Measurements from ENCODE around the gene GPHN.

The GPHN gene

DNA sequence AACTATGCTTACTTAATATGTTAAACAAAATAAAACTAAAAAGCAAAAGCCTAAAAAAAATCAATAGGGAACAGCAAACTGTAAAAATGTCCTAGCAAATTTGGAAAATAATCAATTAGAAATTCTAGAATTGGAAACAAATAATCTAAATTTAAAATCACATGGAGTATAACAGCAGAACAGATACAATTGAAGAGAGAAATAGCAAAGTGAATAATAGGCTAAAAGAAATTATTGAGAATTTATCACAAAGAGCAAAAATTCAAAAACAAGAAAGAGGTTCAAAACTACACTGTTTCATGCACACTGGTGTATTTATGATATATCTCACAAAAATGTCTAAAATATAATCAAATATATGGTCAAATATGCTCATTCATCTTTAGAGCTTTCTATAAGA is 231.9 kb downstream of the GPHN start:
- no peak overlapping the region for H3K4me3 ChIP-seq (ENCODE audit: low read length)
- no peaks in the 10 kb centered on the region for H3K4me1 ChIP-seq (ENCODE audit: control insufficient read depth, low read depth, low read length)
- H3K27me3 ChIP-seq (ENCODE audit: control insufficient read depth, insufficient read depth, low read length): no peaks in the 10 kb centered on the region
- peaks cover 6% of the 10 kb centered on the region for H3K9me3 ChIP-seq (ENCODE audit: control insufficient read depth, low read depth, low read length)
- H3K27ac ChIP-seq (ENCODE audit: low read length): no peak overlapping the region
- no peak overlapping the region for H3K9ac ChIP-seq (ENCODE audit: low read length)
- no peaks in the 10 kb centered on the region for H3K36me3 ChIP-seq (ENCODE audit: control insufficient read depth, low read depth, low read length)

DNA sequence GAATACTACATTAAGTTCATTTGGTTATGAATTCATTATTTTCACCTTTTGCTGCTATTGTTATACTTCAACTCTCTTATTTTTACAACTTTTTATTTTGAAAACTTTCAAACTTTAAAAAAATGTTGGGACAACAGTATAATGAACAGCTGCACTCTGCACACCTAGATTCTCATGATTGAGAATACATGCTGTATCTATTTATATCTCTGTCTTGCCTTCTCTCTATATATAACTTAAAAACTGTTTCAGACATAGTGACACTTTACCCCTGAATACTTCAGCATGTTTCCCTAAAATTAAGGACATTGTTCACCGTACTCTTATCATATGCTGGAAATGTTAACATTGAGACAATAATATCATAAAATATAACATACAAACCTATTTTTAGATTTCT is 237.1 kb downstream of the GPHN start:
- Histone ChIP-seq H3K4me1 (ENCODE audit: control insufficient read depth, low read depth, low read length) (no peaks in the 10 kb centered on the region), H3K27me3 (ENCODE audit: control insufficient read depth, insufficient read depth, low read length) (no peaks in the 10 kb centered on the region), H3K36me3 (ENCODE audit: control insufficient read depth, low read depth, low read length) (no peaks in the 10 kb centered on the region), H3K4me3 (ENCODE audit: low read length) (no peak overlapping the region), H3K9ac (ENCODE audit: low read length) (no peak overlapping the region), H3K27ac (ENCODE audit: low read length) (no peak overlapping the region), H3K9me3 (ENCODE audit: control insufficient read depth, low read depth, low read length) (peaks cover under 1% of the 10 kb centered on the region)

DNA sequence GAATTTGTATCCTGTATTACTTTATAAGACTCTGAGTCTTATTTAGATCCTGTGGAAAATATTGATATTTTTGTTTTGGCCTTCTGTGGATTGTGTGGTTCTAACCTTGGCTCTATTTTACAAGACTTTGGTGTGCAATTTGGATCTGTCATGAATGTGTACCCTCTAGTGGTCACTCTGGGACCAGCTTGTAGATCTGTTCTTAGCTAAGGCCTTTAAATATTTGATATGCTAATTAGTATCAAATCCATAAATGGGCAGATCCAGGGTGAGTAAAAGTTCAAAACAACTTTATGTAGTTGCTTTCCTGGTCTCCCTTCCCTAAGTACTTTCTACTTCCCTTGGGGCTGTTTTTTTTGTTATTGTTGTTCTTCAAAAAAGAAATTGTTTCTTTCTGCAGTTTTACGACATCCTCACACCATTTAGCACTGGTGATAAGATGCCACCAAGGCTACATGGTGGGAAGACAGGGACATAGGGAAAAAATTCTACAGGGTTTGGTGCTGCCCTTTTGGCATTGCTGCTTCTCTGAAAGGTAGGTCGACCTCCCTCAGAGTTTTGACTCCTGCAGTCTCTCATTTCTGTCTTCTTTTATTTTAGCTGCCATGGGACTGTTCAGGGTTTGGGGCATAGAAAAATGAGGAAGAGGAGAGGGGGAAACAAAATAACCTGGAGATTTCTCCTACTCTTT is 238.5 kb downstream of the GPHN start:
- Histone ChIP-seq H3K36me3 (ENCODE audit: control insufficient read depth, low read depth, low read length) (no peaks in the 10 kb centered on the region), H3K4me3 (ENCODE audit: low read length) (no peak overlapping the region), H3K4me1 (ENCODE audit: control insufficient read depth, low read depth, low read length) (no peaks in the 10 kb centered on the region), H3K27ac (ENCODE audit: low read length) (no peak overlapping the region), H3K9me3 (ENCODE audit: control insufficient read depth, low read depth, low read length) (no peaks in the 10 kb centered on the region), H3K27me3 (ENCODE audit: control insufficient read depth, insufficient read depth, low read length) (no peaks in the 10 kb centered on the region), H3K9ac (ENCODE audit: low read length) (no peak overlapping the region)

GRCh38 chr14:66752109-66752508 is 244.2 kb downstream of the GPHN start:
- no peak overlapping the region for H3K4me3 ChIP-seq (ENCODE audit: low read length)
- no peak overlapping the region for H3K9ac ChIP-seq (ENCODE audit: low read length)
- H3K9me3 ChIP-seq (ENCODE audit: control insufficient read depth, low read depth, low read length): no peaks in the 10 kb centered on the region
- H3K27me3 ChIP-seq (ENCODE audit: control insufficient read depth, insufficient read depth, low read length): no peaks in the 10 kb centered on the region
- H3K4me1 ChIP-seq (ENCODE audit: control insufficient read depth, low read depth, low read length): no peaks in the 10 kb centered on the region
- H3K36me3 ChIP-seq (ENCODE audit: control insufficient read depth, low read depth, low read length): no peaks in the 10 kb centered on the region
- no peak overlapping the region for H3K27ac ChIP-seq (ENCODE audit: low read length)

DNA sequence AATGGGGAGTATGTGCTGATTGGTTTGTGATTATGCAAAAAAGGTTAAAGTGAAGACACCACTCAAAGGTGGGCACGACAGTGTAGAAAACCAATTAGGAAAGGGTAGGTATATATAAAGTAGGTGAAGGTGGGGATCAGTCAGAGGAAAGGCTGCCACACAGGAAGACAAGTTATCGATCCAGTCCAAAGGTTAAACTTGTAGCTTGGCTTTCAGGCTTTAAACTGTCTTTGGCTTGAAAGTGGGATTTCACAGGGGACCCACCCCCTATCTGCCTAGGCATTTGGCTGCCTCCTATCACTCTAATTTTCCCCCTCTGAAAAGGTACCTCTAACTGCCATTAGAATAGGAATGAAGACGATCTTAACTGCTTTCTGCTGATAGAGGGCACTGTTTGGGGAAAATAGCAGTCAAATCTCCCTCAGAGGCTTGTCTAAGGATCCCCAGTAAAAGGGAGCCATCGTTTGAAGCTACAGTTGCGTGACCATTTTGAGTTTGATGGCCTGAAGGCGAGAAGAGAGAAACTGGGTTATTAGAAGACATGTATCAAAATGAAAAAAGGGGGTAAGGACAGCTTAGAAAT is 250.2 kb downstream of the GPHN start:
- Histone ChIP-seq H3K36me3 (ENCODE audit: control insufficient read depth, low read depth, low read length) (no peaks in the 10 kb centered on the region), H3K9ac (ENCODE audit: low read length) (no peak overlapping the region), H3K9me3 (ENCODE audit: control insufficient read depth, low read depth, low read length) (no peaks in the 10 kb centered on the region), H3K4me3 (ENCODE audit: low read length) (no peak overlapping the region), H3K27me3 (ENCODE audit: control insufficient read depth, insufficient read depth, low read length) (no peaks in the 10 kb centered on the region), H3K27ac (ENCODE audit: low read length) (no peak overlapping the region), H3K4me1 (ENCODE audit: control insufficient read depth, low read depth, low read length) (no peaks in the 10 kb centered on the region)

- Histone ChIP-seq H3K27me3 (ENCODE audit: control insufficient read depth, insufficient read depth, low read length) (no peaks in the 10 kb centered on the region), H3K36me3 (ENCODE audit: control insufficient read depth, low read depth, low read length) (no peaks in the 10 kb centered on the region), H3K27ac (ENCODE audit: low read length) (no peak overlapping the region), H3K4me3 (ENCODE audit: low read length) (no peak overlapping the region), H3K9ac (ENCODE audit: low read length) (no peak overlapping the region), H3K4me1 (ENCODE audit: control insufficient read depth, low read depth, low read length) (no peaks in the 10 kb centered on the region), H3K9me3 (ENCODE audit: control insufficient read depth, low read depth, low read length) (no peaks in the 10 kb centered on the region)
Measured at GRCh38 chr14:66772146-66772545, 264.2 kb downstream of the GPHN start.

- no peaks in the 10 kb centered on the region for H3K4me1 ChIP-seq (ENCODE audit: control insufficient read depth, low read depth, low read length)
- H3K4me3 ChIP-seq (ENCODE audit: low read length): no peak overlapping the region
- H3K27me3 ChIP-seq (ENCODE audit: control insufficient read depth, insufficient read depth, low read length): no peaks in the 10 kb centered on the region
- no peak overlapping the region for H3K9ac ChIP-seq (ENCODE audit: low read length)
- no peaks in the 10 kb centered on the region for H3K9me3 ChIP-seq (ENCODE audit: control insufficient read depth, low read depth, low read length)
- H3K27ac ChIP-seq (ENCODE audit: low read length): no peak overlapping the region
- H3K36me3 ChIP-seq (ENCODE audit: control insufficient read depth, low read depth, low read length): no peaks in the 10 kb centered on the region
Measured at GRCh38 chr14:66782853-66783252, 274.9 kb downstream of the GPHN start.

- no peaks in the 10 kb centered on the region for H3K27me3 ChIP-seq (ENCODE audit: control insufficient read depth, insufficient read depth, low read length)
- no peaks in the 10 kb centered on the region for H3K4me1 ChIP-seq (ENCODE audit: control insufficient read depth, low read depth, low read length)
- H3K9ac ChIP-seq (ENCODE audit: low read length): no peak overlapping the region
- H3K36me3 ChIP-seq (ENCODE audit: control insufficient read depth, low read depth, low read length): no peaks in the 10 kb centered on the region
- H3K9me3 ChIP-seq (ENCODE audit: control insufficient read depth, low read depth, low read length): peaks cover 21% of the 10 kb centered on the region
- H3K4me3 ChIP-seq (ENCODE audit: low read length): no peak overlapping the region
- H3K27ac ChIP-seq (ENCODE audit: low read length): no peak overlapping the region
Measured at GRCh38 chr14:66790101-66790500, 282.2 kb downstream of the GPHN start.

DNA sequence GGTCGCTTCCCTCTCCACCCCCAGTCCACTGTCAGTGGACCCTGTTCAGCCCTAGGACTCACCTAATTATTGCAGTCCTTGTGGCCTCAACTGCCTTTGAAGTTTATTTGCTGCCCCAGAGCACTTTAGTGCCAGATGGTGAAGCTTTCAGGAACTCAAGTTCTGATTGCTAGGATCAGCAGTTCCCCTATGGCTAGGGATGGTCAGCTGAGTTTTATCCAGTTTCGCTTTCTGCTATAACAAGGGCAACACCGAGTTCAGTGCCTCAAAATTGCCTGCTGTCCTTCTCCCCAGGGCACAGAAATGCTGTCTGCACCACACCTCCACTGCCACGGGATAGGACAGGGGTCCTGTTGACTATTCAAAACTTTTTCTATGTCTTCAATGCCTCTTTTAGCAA is 295.0 kb downstream of the GPHN start:
- H3K36me3 ChIP-seq (ENCODE audit: control insufficient read depth, low read depth, low read length): no peaks in the 10 kb centered on the region
- no peak overlapping the region for H3K27ac ChIP-seq (ENCODE audit: low read length)
- H3K4me1 ChIP-seq (ENCODE audit: control insufficient read depth, low read depth, low read length): no peaks in the 10 kb centered on the region
- H3K9ac ChIP-seq (ENCODE audit: low read length): no peak overlapping the region
- peaks cover 6% of the 10 kb centered on the region for H3K9me3 ChIP-seq (ENCODE audit: control insufficient read depth, low read depth, low read length)
- no peaks in the 10 kb centered on the region for H3K27me3 ChIP-seq (ENCODE audit: control insufficient read depth, insufficient read depth, low read length)
- no peak overlapping the region for H3K4me3 ChIP-seq (ENCODE audit: low read length)

DNA sequence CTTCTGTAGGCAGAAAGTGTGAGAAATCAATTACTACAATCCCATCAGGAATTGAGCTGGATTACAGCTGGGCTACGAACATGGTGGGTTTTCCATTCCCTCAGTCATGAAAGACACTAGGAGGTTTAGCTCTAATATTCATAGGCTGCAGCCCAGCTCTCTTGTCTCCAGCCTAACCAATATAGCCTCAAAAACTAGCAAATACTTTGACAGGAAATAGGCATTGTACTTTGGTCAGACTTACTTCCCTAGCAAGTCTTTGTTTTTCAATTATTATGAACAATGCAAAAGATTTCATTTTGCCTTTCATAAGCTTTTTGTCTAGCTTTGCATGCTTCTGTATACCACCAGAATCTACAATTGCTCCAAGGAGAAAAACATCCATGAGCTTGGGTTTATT is 296.2 kb downstream of the GPHN start:
- Histone ChIP-seq H3K27me3 (ENCODE audit: control insufficient read depth, insufficient read depth, low read length) (no peaks in the 10 kb centered on the region), H3K27ac (ENCODE audit: low read length) (no peak overlapping the region), H3K4me3 (ENCODE audit: low read length) (no peak overlapping the region), H3K9me3 (ENCODE audit: control insufficient read depth, low read depth, low read length) (peaks cover 6% of the 10 kb centered on the region), H3K9ac (ENCODE audit: low read length) (no peak overlapping the region), H3K36me3 (ENCODE audit: control insufficient read depth, low read depth, low read length) (no peaks in the 10 kb centered on the region), H3K4me1 (ENCODE audit: control insufficient read depth, low read depth, low read length) (no peaks in the 10 kb centered on the region)

DNA sequence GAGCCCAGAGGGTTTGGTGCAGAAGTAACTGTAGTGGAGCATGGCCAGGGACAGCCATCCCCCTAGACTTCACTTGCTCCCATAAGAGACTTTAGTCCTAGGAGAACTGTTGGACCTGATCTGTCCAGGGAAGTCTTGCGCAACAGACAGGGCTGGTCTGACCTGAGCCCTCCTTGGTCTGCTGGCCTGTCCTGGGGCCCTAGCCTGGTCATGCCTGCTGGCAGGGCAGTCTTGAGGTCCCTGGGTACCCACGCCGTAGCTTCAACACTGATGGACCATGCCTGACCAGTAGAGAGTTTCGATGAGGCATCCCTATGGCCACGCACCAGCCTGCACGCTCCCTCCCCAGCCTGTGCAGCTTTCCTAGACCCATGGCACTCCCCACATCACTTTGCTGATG is 305.7 kb downstream of the GPHN start:
- Histone ChIP-seq H3K4me1 (ENCODE audit: control insufficient read depth, low read depth, low read length) (no peaks in the 10 kb centered on the region), H3K27me3 (ENCODE audit: control insufficient read depth, insufficient read depth, low read length) (no peaks in the 10 kb centered on the region), H3K4me3 (ENCODE audit: low read length) (no peak overlapping the region), H3K27ac (ENCODE audit: low read length) (no peak overlapping the region), H3K9ac (ENCODE audit: low read length) (no peak overlapping the region), H3K9me3 (ENCODE audit: control insufficient read depth, low read depth, low read length) (no peaks in the 10 kb centered on the region), H3K36me3 (ENCODE audit: control insufficient read depth, low read depth, low read length) (no peaks in the 10 kb centered on the region)

GRCh38 chr14:66815687-66816086 is 307.7 kb downstream of the GPHN start:
- H3K36me3 ChIP-seq (ENCODE audit: control insufficient read depth, low read depth, low read length): no peaks in the 10 kb centered on the region
- H3K4me1 ChIP-seq (ENCODE audit: control insufficient read depth, low read depth, low read length): no peaks in the 10 kb centered on the region
- no peak overlapping the region for H3K9ac ChIP-seq (ENCODE audit: low read length)
- H3K27me3 ChIP-seq (ENCODE audit: control insufficient read depth, insufficient read depth, low read length): no peaks in the 10 kb centered on the region
- no peak overlapping the region for H3K4me3 ChIP-seq (ENCODE audit: low read length)
- H3K9me3 ChIP-seq (ENCODE audit: control insufficient read depth, low read depth, low read length): no peaks in the 10 kb centered on the region
- H3K27ac ChIP-seq (ENCODE audit: low read length): no peak overlapping the region

Data from iPS-18a (cell line).